ENCODE results near the gene SAP30. TPM values are rescaled to one million over a fixed set of nuclear protein-coding genes. Genes with fewer than 3 reads are reported as not detected.

SAP30 gene
- total and polyA plus RNA-seq, 2 donors from 2014 or later: 6.7 to 16.5 TPM

DNA sequence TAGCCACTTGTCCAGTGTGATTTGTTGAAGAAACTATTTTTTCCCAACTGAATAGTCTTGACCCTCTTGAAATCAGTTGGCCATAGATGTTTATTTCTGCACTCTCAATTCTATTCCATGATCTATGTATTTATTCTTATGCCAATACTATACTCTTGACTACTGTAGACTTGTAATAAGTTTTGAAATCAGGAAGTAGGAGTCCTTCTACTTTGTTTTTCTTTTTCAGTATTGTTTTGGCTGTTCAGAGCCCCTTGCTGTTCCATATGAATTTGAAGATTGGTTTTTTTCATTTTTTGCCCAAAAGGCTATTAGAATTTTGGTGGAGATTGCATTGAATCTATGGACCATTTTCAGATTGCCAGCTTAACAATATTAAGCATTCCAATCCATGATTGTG is 10.2 kb downstream of the SAP30 start:
- no peak for TF ChIP-seq CTCF (IDR thresholded peaks at IDR 0.05; ENCODE audit: borderline replicate concordance, extremely low read depth, insufficient read depth)
- intact Hi-C loops (cut with DNase I): no loop called here

DNA sequence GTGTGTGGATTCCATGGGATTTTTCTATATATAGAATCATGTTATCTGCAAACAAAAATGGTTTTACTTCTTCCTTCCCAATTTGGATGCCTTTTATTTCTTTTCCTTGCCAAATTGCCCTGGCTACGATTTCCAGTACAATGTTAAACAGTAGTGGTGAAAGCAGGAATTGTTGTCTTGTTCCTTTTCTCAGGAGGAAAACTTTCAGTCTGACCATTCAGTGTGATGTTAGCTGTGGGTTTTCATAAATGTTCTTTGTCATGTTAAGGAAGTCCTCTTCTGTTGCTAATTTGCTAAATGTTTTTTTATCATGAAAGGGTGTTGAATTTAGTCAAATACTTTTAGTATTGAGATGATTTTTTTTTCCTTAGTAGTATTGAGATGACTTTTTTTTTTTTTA is 10.9 kb downstream of the SAP30 start:
- Histone ChIP-seq H3K36me3 (ENCODE audit: control insufficient read depth in 2 of 3, insufficient read depth in 3 of 3, low read length in 3 of 3) (no peaks in the 10 kb centered on the region), H3K9ac (ENCODE audit: low read length in 3 of 3) (no peak overlapping the region), H3K4me3 (ENCODE audit: low read length in 3 of 3) (no peak overlapping the region), H3K4me1 (ENCODE audit: control insufficient read depth in 2 of 3, insufficient read depth in 2 of 3, low read depth in 1 of 3, low read length in 3 of 3) (no peaks in the 10 kb centered on the region), H3K27me3 (ENCODE audit: control insufficient read depth, insufficient read depth, low read length) (no peaks in the 10 kb centered on the region), H3K9me3 (ENCODE audit: control insufficient read depth in 2 of 3, insufficient read depth in 1 of 3, low read length in 3 of 3) (no peaks in the 10 kb centered on the region), H3K27ac (ENCODE audit: low read depth in 2 of 2, low read length in 2 of 2) (no peak overlapping the region)
- no peak for FAIRE-seq
- intact Hi-C loops (cut with DNase I): no loop called here
- no peak for TF ChIP-seq CTCF (IDR thresholded peaks at IDR 0.05; ENCODE audit: borderline replicate concordance, extremely low read depth, insufficient read depth)
- no peak for DNase-seq

More for the DNA sequence above, 10.2 kb downstream of the SAP30 start:
- DNase-seq (no peak), FAIRE-seq (no peak)
- H3K4me1 ChIP-seq (ENCODE audit: control insufficient read depth in 2 of 3, insufficient read depth in 2 of 3, low read depth in 1 of 3, low read length in 3 of 3): no peaks in the 10 kb centered on the region
- no peaks in the 10 kb centered on the region for H3K27me3 ChIP-seq (ENCODE audit: control insufficient read depth, insufficient read depth, low read length)
- H3K4me3 ChIP-seq (ENCODE audit: low read length in 3 of 3): no peak overlapping the region
- no peak overlapping the region for H3K9ac ChIP-seq (ENCODE audit: low read length in 3 of 3)
- H3K36me3 ChIP-seq (ENCODE audit: control insufficient read depth in 2 of 3, insufficient read depth in 3 of 3, low read length in 3 of 3): no peaks in the 10 kb centered on the region
- H3K27ac ChIP-seq (ENCODE audit: low read depth in 2 of 2, low read length in 2 of 2): no peak overlapping the region
- H3K9me3 ChIP-seq (ENCODE audit: control insufficient read depth in 2 of 3, insufficient read depth in 1 of 3, low read length in 3 of 3): no peaks in the 10 kb centered on the region

DNA sequence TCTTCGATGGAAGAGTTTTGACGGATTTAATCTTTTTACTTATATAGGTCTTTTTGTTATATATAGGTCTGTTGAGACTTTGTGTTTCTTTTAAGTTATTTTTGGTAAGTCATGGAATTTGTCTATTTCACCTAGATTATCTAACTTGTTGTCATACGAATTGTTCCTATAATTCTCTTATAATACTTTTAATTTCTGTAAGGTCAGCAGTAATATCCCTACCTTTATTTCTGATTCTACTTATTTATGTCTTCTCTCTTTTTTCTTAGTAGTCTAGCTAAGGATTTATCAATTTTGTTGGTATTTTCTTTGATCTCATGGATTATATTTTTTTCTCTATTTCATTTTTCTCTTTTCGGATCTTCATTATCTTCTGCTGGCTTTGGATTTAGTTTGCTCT is 11.6 kb downstream of the SAP30 start:
- intact Hi-C loops (cut with DNase I): no loop called here
- no peak for TF ChIP-seq CTCF (IDR thresholded peaks at IDR 0.05; ENCODE audit: borderline replicate concordance, extremely low read depth, insufficient read depth)
- DNase-seq: no peak
- Histone ChIP-seq H3K36me3 (ENCODE audit: control insufficient read depth in 2 of 3, insufficient read depth in 3 of 3, low read length in 3 of 3) (no peaks in the 10 kb centered on the region), H3K27ac (ENCODE audit: low read depth in 2 of 2, low read length in 2 of 2) (no peak overlapping the region), H3K4me1 (ENCODE audit: control insufficient read depth in 2 of 3, insufficient read depth in 2 of 3, low read depth in 1 of 3, low read length in 3 of 3) (no peaks in the 10 kb centered on the region), H3K9ac (ENCODE audit: low read length in 3 of 3) (no peak overlapping the region), H3K4me3 (ENCODE audit: low read length in 3 of 3) (no peak overlapping the region), H3K9me3 (ENCODE audit: control insufficient read depth in 2 of 3, insufficient read depth in 1 of 3, low read length in 3 of 3) (no peaks in the 10 kb centered on the region), H3K27me3 (ENCODE audit: control insufficient read depth, insufficient read depth, low read length) (no peaks in the 10 kb centered on the region)
- FAIRE-seq: no peak

DNA sequence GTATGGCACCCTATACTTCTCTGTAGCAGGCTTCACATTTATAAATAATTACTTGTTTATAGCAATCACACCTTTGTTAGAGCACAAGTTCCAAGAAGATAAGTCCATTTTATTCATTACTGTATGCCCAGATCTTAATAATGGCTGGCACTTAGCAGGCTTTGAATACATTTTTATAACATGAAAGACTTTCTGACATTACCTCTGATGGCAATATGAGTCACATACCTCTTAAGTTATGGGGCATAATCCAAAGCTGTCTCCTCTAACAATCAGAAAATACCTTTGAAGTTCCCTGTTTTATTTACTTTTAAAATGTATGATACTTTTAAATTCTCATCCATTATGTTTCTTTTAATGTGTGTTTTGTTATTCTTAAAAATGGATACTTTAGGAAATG is 16.0 kb downstream of the SAP30 start:
- H3K4me1 ChIP-seq (ENCODE audit: control insufficient read depth in 2 of 3, insufficient read depth in 2 of 3, low read depth in 1 of 3, low read length in 3 of 3): no peaks in the 10 kb centered on the region
- no peaks in the 10 kb centered on the region for H3K9me3 ChIP-seq (ENCODE audit: control insufficient read depth in 2 of 3, insufficient read depth in 1 of 3, low read length in 3 of 3)
- no peak for FAIRE-seq
- H3K9ac ChIP-seq (ENCODE audit: low read length in 3 of 3): no peak overlapping the region
- H3K4me3 ChIP-seq (ENCODE audit: low read length in 3 of 3): no peak overlapping the region
- H3K27me3 ChIP-seq (ENCODE audit: control insufficient read depth, insufficient read depth, low read length): no peaks in the 10 kb centered on the region
- intact Hi-C loops (cut with DNase I): no loop called here
- no peak for TF ChIP-seq CTCF (IDR thresholded peaks at IDR 0.05; ENCODE audit: borderline replicate concordance, extremely low read depth, insufficient read depth)
- no peak overlapping the region for H3K27ac ChIP-seq (ENCODE audit: low read depth in 2 of 2, low read length in 2 of 2)
- H3K36me3 ChIP-seq (ENCODE audit: control insufficient read depth in 2 of 3, insufficient read depth in 3 of 3, low read length in 3 of 3): no peaks in the 10 kb centered on the region
- DNase-seq: no peak
